BE2C (cell line): Measurements from ENCODE around the gene UPB1.

ENCODE experiments used
- DNase-seq: peaks from one replicate; pipeline ENCODE4 v3.0.0-alpha.2; 2020
- H3K27me3 ChIP-seq: fragments of 250-450 bp; sonication (Bioruptor Pico); 2 replicates; pipeline ENCODE4 v1.5.1; 2020; ENCODE audit warnings: mild to moderate bottlenecking
- H3K36me3 ChIP-seq: fragments of 250-450 bp; sonication (Bioruptor Pico); 2 replicates; pipeline ENCODE4 v1.5.1; 2020; ENCODE audit warnings: mild to moderate bottlenecking
- H3K4me1 ChIP-seq: fragments of 250-450 bp; sonication (Bioruptor Pico); 2 replicates; pipeline ENCODE4 v1.5.1; 2020
- H3K4me3 ChIP-seq: 2 replicates; pipeline ENCODE4 v1.5.1; 2011; ENCODE audit warnings: low read depth, low read length
- H3K9me3 ChIP-seq: fragments of 250-450 bp; sonication (Bioruptor Pico); 2 replicates; pipeline ENCODE4 v1.5.1; 2020
- TF ChIP-seq, protein P1 (sequence below): IDR thresholded peaks from 2 replicates; pipeline ENCODE4 v1.5.1; 2012; ENCODE audit warnings: mild to moderate bottlenecking, low read depth, low read length

Gene UPB1

GRCh38 chr22:24473284-24473683 lies 21.8 kb upstream of the UPB1 start:
- no peak for DNase-seq
- no peak overlapping the region for H3K4me3 ChIP-seq
- H3K36me3 ChIP-seq, result no peaks in the 10 kb centered on the region
- TF ChIP-seq, protein P1, sequence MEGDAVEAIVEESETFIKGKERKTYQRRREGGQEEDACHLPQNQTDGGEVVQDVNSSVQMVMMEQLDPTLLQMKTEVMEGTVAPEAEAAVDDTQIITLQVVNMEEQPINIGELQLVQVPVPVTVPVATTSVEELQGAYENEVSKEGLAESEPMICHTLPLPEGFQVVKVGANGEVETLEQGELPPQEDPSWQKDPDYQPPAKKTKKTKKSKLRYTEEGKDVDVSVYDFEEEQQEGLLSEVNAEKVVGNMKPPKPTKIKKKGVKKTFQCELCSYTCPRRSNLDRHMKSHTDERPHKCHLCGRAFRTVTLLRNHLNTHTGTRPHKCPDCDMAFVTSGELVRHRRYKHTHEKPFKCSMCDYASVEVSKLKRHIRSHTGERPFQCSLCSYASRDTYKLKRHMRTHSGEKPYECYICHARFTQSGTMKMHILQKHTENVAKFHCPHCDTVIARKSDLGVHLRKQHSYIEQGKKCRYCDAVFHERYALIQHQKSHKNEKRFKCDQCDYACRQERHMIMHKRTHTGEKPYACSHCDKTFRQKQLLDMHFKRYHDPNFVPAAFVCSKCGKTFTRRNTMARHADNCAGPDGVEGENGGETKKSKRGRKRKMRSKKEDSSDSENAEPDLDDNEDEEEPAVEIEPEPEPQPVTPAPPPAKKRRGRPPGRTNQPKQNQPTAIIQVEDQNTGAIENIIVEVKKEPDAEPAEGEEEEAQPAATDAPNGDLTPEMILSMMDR, result no peak
- H3K4me1 ChIP-seq, result no peaks in the 10 kb centered on the region
- no peaks in the 10 kb centered on the region for H3K9me3 ChIP-seq
- no peaks in the 10 kb centered on the region for H3K27me3 ChIP-seq

DNA sequence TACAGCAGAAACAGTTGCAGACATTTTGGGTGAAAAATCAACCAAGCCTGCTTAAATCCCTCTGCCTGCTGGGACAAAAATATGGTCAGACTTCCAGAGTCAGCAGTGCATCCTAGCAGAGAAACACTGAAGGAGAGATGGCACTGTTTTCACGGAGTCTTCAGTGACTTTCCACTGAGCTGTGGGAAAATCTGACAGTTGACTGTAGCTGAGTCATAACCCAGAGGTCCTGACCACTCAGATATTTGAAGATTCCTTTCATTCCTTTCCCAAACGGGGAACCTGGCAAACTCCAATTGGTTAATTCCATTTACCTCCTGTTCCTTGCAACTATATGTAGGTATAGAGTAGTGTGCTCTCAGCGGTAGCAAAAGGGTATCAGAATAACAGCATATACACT lies 20.9 kb upstream of the UPB1 start:
- H3K4me1 ChIP-seq, result no peaks in the 10 kb centered on the region
- no peak overlapping the region for H3K4me3 ChIP-seq
- no peaks in the 10 kb centered on the region for H3K27me3 ChIP-seq
- DNase-seq, result no peak
- H3K36me3 ChIP-seq, result no peaks in the 10 kb centered on the region
- TF ChIP-seq, protein P1, result no peak
- H3K9me3 ChIP-seq, result no peaks in the 10 kb centered on the region

DNA sequence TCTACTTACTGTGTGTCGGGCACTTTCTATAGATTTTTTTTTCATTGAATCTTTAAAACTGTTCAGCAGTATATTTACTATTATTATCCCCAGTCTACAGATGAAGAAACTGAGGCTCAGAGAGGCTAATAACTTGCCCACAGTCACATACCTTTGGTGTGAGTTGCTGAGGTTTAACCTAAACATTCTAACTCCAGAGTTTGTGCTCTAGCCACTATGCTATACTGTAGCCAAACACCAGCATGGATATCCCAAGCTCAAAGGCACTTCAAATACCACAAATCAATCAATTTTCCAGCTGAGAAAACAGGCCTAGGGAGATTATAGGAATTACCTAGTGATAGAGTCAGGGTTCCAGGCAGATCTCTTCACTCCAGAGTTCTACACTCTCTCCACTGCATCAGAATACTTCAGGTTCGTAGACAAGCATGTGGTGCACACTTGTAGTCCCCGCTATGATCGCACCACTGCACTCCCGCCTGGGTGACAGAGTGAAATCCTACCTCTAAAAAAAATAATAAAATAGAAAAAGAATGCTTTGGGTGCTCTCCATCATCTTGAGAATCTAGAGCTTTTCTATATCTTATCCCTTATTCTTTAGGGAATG lies 20.4 kb upstream of the UPB1 start:
- no peak for DNase-seq
- Histone ChIP-seq H3K36me3 (no peaks in the 10 kb centered on the region), H3K4me1 (no peaks in the 10 kb centered on the region), H3K27me3 (no peaks in the 10 kb centered on the region), H3K4me3 (no peak overlapping the region), H3K9me3 (no peaks in the 10 kb centered on the region)
- TF ChIP-seq, protein P1, result no peak

DNA sequence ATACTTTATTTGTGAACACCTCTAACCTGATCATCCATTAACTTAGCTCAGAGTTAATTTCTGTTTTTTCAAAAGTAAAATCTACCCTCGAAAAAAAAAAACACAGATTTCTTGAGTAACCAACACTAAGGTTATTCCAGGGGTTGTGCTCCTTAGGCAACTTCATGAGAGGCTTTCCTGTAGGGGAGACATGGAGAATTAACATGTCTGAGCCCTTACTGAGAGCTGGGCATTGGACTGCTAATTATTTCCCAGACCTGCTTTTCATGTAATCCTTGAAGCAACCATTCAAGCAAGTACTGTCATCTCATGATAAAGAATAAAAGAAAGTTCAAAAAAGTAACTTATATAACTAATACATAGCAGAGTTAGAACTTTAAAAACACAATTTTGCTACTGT lies 13.5 kb upstream of the UPB1 start:
- no peaks in the 10 kb centered on the region for H3K9me3 ChIP-seq
- DNase-seq, result no peak
- TF ChIP-seq, protein P1, result no peak
- H3K4me3 ChIP-seq, result no peak overlapping the region
- H3K36me3 ChIP-seq, result no peaks in the 10 kb centered on the region
- peaks cover 5% of the 10 kb centered on the region for H3K4me1 ChIP-seq
- H3K27me3 ChIP-seq, result no peaks in the 10 kb centered on the region

- TF ChIP-seq, protein P1, result no peak
- DNase-seq, result no peak
- Histone ChIP-seq H3K4me3 (no peak overlapping the region), H3K9me3 (no peaks in the 10 kb centered on the region), H3K27me3 (no peaks in the 10 kb centered on the region), H3K36me3 (no peaks in the 10 kb centered on the region), H3K4me1 (peaks cover 5% of the 10 kb centered on the region)
Observed at GRCh38 chr22:24482575-24482974, 12.6 kb upstream of the UPB1 start.

DNA sequence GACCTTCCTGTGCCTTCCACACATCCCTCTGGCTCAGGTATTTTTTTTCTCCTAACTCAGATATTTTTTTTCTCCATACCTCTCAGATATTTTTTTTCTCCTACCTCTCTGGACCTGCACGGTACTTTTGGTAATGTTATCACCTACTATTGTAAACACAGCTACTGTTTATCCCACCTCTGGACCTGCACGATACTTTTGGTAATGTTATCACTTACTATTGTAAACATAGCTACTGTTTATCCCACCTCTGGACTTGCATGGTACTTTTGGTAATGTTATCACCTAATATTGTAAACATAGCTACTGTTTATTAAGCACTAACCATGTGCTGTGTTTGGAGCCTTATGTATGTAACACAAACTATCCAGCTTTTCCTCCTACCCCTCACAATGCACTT lies 12.1 kb upstream of the UPB1 start:
- TF ChIP-seq, protein P1, result no peak
- no peaks in the 10 kb centered on the region for H3K36me3 ChIP-seq
- H3K4me1 ChIP-seq, result peaks cover 5% of the 10 kb centered on the region
- H3K27me3 ChIP-seq, result no peaks in the 10 kb centered on the region
- no peaks in the 10 kb centered on the region for H3K9me3 ChIP-seq
- H3K4me3 ChIP-seq, result no peak overlapping the region
- DNase-seq, result no peak
